Upper lobe of right lung (tissue), 1 donor: ENCODE data around the gene TSPAN4. TPM values are rescaled to one million over a fixed set of nuclear protein-coding genes. Genes with fewer than 3 reads are reported as not detected.
A peak's percentile ranks its signal among the peaks of the same experiment; 100 is the strongest.

Source experiments
- ATAC-seq: fragments of 200-7000 bp; cut with Tn5 transposase; one replicate; pipeline ENCODE4 v1.9.1; 2020; ENCODE audit warnings: mild to moderate bottlenecking, moderate library complexity
- DNase-seq: peaks from one replicate; pipeline ENCODE4 v3.0.0-alpha.2; 2020
- H3K27ac ChIP-seq: fragments of 200-600 bp; one replicate; pipeline ENCODE4 v1.8.0; 2022
- H3K27me3 ChIP-seq: fragments of 200-600 bp; one replicate; pipeline ENCODE4 v1.8.0; 2022; ENCODE audit warnings: mild to moderate bottlenecking
- H3K36me3 ChIP-seq: fragments of 200-600 bp; one replicate; pipeline ENCODE4 v1.8.0; 2022
- H3K4me1 ChIP-seq: fragments of 200-600 bp; one replicate; pipeline ENCODE4 v1.8.0; 2022
- H3K4me3 ChIP-seq: fragments of 200-600 bp; one replicate; pipeline ENCODE4 v1.8.0; 2022; ENCODE audit warnings: mild to moderate bottlenecking
- H3K9me3 ChIP-seq: fragments of 200-600 bp; one replicate; pipeline ENCODE4 v1.8.0; 2022
- intact Hi-C: fragments of 100-400 bp; cut with DNase I; formaldehyde crosslinking; loops from one replicate; pipeline ENCODE4 v1.11.0; 2022
- total RNA-seq: library from RNA; stranded (reverse); fragmentation: NEBNext Ultra II Directional; extraction: Animal tissue kit (Norgen Biotek cat#: 25700); gene quantifications from one replicate; pipeline ENCODE4 v1.2.1, GENCODE V29; 2021
- TF ChIP-seq, protein P1 (sequence below): fragments of 200-600 bp; IDR thresholded peaks from one replicate; pipeline ENCODE4 v1.8.0; 2022; ENCODE audit warnings: antibody characterized with exemption
- donor health status: DM: no; HTN: yes; CAD: no; lungs with severe emphysema.

TSPAN4 gene
- total RNA-seq, 1 donor from 2014 or later = 167 TPM

DNA sequence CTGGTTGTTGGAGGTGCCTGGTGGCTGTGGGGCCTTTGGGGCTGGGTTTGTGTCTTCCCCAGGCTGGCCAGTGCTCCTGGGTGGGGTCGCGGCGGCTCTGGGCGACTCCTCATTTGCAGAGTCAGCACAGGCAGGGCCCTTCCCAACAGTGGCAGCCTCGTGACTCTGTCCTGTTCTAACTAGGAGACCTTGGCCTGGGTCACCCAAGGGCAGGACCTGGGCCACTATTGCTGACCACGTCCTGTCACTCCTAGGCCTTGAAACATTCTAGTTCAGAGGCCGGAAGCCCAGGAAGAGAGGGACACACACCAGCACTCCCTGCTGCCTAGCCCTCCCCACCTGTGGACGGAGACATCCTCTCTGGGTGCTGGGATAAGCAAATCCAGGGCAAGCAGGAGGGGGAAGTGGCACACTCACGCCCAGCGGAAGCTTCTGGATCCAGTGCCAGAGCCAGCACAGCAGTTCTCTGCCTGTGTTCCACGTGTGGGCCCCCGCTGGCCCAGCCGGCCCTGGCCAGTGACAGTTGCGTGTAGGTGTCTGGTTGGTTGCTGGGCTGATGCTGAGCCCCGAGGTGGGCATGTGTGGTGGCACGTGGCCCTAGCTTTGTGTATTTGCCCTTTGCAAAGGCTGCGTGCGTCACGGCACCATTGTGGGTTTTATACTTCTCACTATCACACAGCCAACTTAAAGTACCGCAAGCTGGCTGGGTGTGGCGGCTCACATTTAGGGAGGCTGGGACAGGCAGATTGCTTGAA lies 72.3 kb downstream of the TSPAN4 start:
- no peaks in the 10 kb centered on the region for H3K9me3 ChIP-seq
- H3K27ac ChIP-seq = peak overlapping the region; percentile 68
- intact Hi-C loops = no loop called here
- DNase-seq (peak; percentile 79), ATAC-seq (peak; percentile 43)
- no peaks in the 10 kb centered on the region for H3K27me3 ChIP-seq
- H3K4me3 ChIP-seq = no peak overlapping the region
- no peaks in the 10 kb centered on the region for H3K36me3 ChIP-seq
- TF ChIP-seq, protein P1, sequence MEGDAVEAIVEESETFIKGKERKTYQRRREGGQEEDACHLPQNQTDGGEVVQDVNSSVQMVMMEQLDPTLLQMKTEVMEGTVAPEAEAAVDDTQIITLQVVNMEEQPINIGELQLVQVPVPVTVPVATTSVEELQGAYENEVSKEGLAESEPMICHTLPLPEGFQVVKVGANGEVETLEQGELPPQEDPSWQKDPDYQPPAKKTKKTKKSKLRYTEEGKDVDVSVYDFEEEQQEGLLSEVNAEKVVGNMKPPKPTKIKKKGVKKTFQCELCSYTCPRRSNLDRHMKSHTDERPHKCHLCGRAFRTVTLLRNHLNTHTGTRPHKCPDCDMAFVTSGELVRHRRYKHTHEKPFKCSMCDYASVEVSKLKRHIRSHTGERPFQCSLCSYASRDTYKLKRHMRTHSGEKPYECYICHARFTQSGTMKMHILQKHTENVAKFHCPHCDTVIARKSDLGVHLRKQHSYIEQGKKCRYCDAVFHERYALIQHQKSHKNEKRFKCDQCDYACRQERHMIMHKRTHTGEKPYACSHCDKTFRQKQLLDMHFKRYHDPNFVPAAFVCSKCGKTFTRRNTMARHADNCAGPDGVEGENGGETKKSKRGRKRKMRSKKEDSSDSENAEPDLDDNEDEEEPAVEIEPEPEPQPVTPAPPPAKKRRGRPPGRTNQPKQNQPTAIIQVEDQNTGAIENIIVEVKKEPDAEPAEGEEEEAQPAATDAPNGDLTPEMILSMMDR = no peak
- H3K4me1 ChIP-seq = peaks cover 11% of the 10 kb centered on the region

Other genes with a start within 250 kb of the TSPAN4 start
- gene IRF7, start 226.9 kb upstream of the TSPAN4 start, total RNA-seq = 56.2 TPM
- gene CDHR5, start 217.9 kb upstream of the TSPAN4 start, total RNA-seq = not detected
- gene SCT, start 215.7 kb upstream of the TSPAN4 start, total RNA-seq = not detected
- 1.2 TPM for gene DRD4, start 205.6 kb upstream of the TSPAN4 start, total RNA-seq
- 27.1 TPM for gene DEAF1, start 147.6 kb upstream of the TSPAN4 start, total RNA-seq
- 33.2 TPM for gene TMEM80, start 147.0 kb upstream of the TSPAN4 start, total RNA-seq
- 155 TPM for gene EPS8L2, start 136.6 kb upstream of the TSPAN4 start, total RNA-seq
- gene TALDO1, start 95.4 kb upstream of the TSPAN4 start, total RNA-seq = 196 TPM
- 62.5 TPM for gene GATD1, start 65.4 kb upstream of the TSPAN4 start, total RNA-seq
- not detected for gene CEND1, start 52.8 kb upstream of the TSPAN4 start, total RNA-seq
- gene SLC25A22, start 44.6 kb upstream of the TSPAN4 start, total RNA-seq = 20.8 TPM
- 13.1 TPM for gene PIDD1, start 37.6 kb upstream of the TSPAN4 start, total RNA-seq
- gene RPLP2, start 32.9 kb upstream of the TSPAN4 start, total RNA-seq = 1,548 TPM
- gene PNPLA2, start 23.9 kb upstream of the TSPAN4 start, total RNA-seq = 143 TPM
- gene CRACR2B, start 14.9 kb upstream of the TSPAN4 start, total RNA-seq = 34.3 TPM
- gene CD151, start 9.9 kb upstream of the TSPAN4 start, total RNA-seq = 486 TPM
- 138 TPM for gene POLR2L, start 323 bp upstream of the TSPAN4 start, total RNA-seq
- gene CHID1, start 68.0 kb downstream of the TSPAN4 start, total RNA-seq = 52.9 TPM
- 92.0 TPM for gene AP2A2, start 83.0 kb downstream of the TSPAN4 start, total RNA-seq
- gene MUC6, start 193.9 kb downstream of the TSPAN4 start, total RNA-seq = not detected
- not detected for gene MUC2, start 232.0 kb downstream of the TSPAN4 start, total RNA-seq